HPDE6-E6E7 (cell line): ENCODE results near the gene SHTN1.

Source experiments
- DNase-seq: peaks from one replicate; pipeline ENCODE4 v3.0.0; 2011; ENCODE audit warnings: missing footprints; ENCODE audit errors: extremely low spot score

The SHTN1 gene

DNA sequence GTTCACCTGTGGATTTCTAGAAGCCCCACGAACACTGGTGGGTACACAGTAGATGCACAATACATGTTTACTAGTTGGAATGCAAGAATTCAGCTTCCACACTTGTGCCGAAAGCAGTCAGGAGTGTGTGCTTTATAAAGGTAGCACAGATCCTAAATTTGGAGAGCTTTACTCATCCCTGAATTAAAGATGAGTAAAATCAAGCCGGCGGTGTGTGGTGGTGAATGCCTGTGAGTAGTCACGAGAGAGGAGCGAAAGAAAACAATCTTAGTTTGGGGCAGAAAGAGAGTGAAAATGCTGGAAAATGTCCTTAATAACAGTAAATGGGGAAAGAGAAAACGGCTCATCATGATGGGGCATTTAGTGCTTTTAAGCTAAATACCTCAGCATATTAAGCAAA lies 169.3 kb downstream of the SHTN1 start:
- DNase-seq, result no peak

DNA sequence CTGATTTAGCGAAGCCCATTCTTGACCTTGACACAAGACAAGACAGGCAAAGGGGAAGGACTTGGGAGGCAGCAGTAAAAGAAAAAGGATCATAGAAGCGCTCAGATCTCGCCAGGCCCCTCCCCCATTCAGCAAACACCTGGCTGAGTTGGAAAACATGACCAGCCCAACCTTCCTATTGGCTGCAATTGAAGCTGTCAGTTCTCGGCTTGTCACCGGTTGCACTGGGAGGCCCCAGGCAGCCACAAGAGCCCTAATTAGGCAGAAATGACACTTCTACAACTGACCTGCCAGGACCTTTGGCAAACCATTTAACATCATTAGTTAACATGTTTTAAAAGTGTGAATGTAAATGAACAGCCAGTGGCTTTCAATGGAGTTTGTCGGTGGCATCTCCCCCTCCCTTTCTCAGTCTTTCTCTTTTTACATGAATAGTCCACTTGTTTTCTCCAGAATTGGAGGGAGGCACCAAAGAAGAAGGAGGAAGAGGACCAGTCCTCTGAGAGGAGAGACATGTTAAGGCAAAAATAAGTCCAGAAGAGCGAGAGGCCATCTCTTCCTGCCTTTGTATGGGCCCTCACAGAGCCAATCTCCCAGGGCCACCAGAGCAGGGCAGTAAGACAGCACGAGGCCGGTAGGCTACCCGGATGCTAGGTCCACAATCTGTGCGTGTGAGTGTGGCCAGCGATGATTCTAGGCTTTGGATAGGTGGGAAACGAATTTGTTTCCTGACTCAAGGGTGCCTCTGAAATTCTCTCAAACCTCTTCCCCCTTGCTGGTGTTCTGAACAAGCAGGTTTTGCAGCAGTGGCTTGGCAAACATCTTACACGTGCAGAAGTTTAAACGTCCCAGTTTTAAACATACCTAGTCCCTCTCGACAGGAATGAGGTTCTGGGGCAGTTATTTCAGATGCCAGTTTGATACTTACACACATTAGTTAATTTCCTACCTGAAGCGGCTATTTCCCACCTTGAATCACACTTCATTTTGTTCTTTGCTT lies 170.7 kb downstream of the SHTN1 start:
- no peak for DNase-seq

DNA sequence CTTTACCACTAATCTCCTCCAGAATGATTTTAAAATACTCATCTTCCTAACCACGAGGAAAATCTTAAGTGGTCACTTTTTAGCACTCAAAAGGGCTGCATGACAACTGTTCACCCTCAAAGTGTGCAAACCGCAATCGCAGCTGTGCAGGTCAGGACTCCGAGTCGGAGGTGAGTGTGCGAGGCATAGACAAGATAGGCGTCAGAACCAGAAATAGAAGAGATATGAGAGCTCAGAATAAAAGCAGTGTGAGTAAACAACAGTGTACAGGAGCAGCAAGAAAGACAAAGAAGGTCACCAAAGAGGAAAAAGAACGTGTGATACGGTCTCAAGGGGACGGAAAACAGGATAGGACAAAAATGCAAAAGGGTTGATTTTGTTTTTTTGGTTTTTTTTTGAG lies 173.2 kb downstream of the SHTN1 start:
- no peak for DNase-seq
